COLO668 (cell line): ENCODE results near the gene LYRM4.

Experiments used
- DNase-seq: peaks from one replicate; lab custom pipeline; 2025; ENCODE audit not compliant: unreplicated experiment; lab: John Stamatoyannopoulos, UW

Gene LYRM4

GRCh38 chr6:5150551-5151075 is 110.1 kb downstream of the LYRM4 start:
- DNase-seq, result no peak

- DNase-seq, result no peak
These were observed 110.9 kb downstream of the LYRM4 start for GRCh38 chr6:5149891-5150290.

- no peak for DNase-seq
These were observed 111.5 kb downstream of the LYRM4 start for GRCh38 chr6:5149159-5149704.

GRCh38 chr6:5146398-5146797 is 114.4 kb downstream of the LYRM4 start:
- DNase-seq, result no peak

GRCh38 chr6:5143634-5144311 is 117.0 kb downstream of the LYRM4 start:
- DNase-seq, result peak; percentile 73

GRCh38 chr6:5142915-5143314 is 117.8 kb downstream of the LYRM4 start:
- no peak for DNase-seq

- DNase-seq, result no peak
These were observed 118.6 kb downstream of the LYRM4 start for GRCh38 chr6:5142131-5142530.

GRCh38 chr6:5141046-5141445 is 119.7 kb downstream of the LYRM4 start:
- no peak for DNase-seq

GRCh38 chr6:5139828-5140771 is 120.7 kb downstream of the LYRM4 start:
- DNase-seq, result no peak

- no peak for DNase-seq
These were observed 121.5 kb downstream of the LYRM4 start for GRCh38 chr6:5138995-5139827.

- no peak for DNase-seq
These were observed 123.9 kb downstream of the LYRM4 start for GRCh38 chr6:5136851-5137250.

- DNase-seq, result peak; percentile 26
These were observed 124.9 kb downstream of the LYRM4 start for GRCh38 chr6:5135788-5136376.

- DNase-seq, result no peak
These were observed 126.8 kb downstream of the LYRM4 start for GRCh38 chr6:5133943-5134342.

- no peak for DNase-seq
These were observed 128.0 kb downstream of the LYRM4 start for GRCh38 chr6:5132731-5133130.

GRCh38 chr6:5130135-5130866 is 130.4 kb downstream of the LYRM4 start:
- no peak for DNase-seq

GRCh38 chr6:5128351-5128750 is 132.4 kb downstream of the LYRM4 start:
- DNase-seq, result no peak

- no peak for DNase-seq
These were observed 133.6 kb downstream of the LYRM4 start for GRCh38 chr6:5127106-5127687.

GRCh38 chr6:5126214-5126613 is 134.5 kb downstream of the LYRM4 start:
- DNase-seq, result no peak
